22Rv1 (cell line): ENCODE measurements around the gene PLCXD1.

ENCODE experiments used
- H3K27ac ChIP-seq: fragments of 450-650 bp; 2 replicates; pipeline ENCODE4 v1.5.1; 2017
- ZFX ChIP-seq: fragments of 450-650 bp; IDR thresholded peaks from 2 replicates; pipeline ENCODE4 v1.6.1; 2017; ENCODE audit warnings: antibody characterized with exemption, borderline replicate concordance
- TF ChIP-seq, protein P1 (sequence below): fragments of 450-650 bp; IDR thresholded peaks from 2 replicates; pipeline ENCODE4 v1.5.1; 2017; ENCODE audit warnings: mild to moderate bottlenecking

The PLCXD1 gene

DNA sequence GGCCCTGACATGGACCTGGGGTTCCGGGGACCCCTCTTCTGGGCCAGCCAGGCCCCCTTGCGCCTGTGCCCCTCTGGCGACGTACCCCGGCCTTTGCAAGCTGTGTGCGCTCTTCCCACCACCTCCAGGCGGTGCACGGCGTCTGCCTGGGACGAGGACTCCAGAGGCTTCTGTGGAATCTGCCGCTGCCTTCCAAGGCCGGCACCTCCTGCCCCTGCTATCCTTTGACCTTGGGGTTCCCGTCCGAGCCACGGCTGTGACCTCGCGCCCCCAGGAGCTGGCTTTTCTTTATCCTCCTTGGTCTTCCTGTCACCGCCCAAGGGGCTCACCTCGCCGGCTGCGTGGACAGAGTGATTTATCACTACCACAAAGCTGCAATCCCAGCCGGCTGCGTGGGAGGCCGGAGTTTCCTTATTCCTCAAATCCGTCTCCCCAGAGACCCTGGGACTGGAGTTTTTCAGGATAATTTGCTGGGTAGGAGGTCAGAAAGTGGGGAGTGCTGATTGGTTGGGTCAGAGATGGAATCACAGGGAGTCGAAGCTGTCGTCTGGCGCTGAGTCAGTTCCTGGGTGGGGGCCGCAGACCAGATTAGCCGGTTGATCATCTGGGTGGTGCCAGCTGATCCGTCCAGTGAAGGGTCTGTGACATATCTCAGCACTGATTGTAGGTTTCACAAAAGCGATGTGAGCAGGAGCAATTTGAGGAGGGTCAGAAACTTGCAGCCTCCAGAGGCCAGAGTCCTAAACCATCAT, 19.8 kb upstream of the PLCXD1 start:
- H3K27ac ChIP-seq = peak overlapping the region; percentile 71
- TF ChIP-seq, protein P1, sequence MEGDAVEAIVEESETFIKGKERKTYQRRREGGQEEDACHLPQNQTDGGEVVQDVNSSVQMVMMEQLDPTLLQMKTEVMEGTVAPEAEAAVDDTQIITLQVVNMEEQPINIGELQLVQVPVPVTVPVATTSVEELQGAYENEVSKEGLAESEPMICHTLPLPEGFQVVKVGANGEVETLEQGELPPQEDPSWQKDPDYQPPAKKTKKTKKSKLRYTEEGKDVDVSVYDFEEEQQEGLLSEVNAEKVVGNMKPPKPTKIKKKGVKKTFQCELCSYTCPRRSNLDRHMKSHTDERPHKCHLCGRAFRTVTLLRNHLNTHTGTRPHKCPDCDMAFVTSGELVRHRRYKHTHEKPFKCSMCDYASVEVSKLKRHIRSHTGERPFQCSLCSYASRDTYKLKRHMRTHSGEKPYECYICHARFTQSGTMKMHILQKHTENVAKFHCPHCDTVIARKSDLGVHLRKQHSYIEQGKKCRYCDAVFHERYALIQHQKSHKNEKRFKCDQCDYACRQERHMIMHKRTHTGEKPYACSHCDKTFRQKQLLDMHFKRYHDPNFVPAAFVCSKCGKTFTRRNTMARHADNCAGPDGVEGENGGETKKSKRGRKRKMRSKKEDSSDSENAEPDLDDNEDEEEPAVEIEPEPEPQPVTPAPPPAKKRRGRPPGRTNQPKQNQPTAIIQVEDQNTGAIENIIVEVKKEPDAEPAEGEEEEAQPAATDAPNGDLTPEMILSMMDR = no peak
- no peak for TF ChIP-seq ZFX

DNA sequence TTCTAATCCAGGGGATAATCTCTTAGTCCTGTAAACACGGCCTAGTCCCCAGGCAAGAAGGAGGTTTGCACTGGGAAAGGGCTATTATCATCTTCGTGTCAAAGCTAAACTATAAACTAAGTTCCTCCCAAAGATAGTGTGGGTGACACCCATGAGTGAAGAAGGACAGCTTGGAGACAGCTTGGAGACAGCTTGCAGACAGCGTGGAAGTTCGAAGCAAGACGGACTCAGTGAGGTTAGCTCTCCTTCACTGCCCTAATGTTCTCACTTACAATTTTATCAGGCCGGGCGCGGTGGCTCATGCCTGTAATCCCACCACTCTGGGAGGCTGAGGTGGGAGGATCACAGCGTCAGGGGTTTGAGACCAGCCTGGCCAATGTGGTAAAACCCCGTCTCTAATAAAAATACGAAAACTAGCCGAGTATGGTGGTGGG, 19.2 kb upstream of the PLCXD1 start:
- TF ChIP-seq ZFX = no peak
- TF ChIP-seq, protein P1 = no peak
- peak overlapping the region; percentile 71 for H3K27ac ChIP-seq

DNA sequence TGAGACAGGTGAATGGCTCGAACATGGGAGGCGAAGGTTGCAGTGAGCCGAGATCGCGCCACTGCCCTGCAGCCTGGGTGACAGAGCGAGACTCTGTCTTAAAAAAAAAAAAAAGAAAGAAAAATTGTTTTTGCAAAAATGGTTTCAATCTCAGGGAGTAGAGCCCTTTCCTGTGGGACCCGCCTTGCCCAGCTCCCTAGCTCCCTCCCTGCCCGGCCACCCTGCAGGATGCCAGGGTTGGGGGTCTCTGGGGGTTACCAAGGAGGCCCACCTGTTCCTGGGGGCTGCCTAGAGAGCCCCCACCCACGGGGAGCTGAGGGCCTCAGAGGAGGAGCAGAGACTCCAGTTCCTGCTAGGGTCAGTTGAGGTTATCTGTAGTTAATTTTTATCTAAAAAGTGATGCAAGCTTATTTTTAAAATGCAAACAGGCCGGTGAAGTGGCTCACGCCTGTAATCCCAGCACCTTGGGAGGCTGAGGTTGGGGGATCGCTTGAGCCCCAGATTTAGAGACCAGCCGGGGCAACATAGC, 18.7 kb upstream of the PLCXD1 start:
- peak overlapping the region; percentile 71 for H3K27ac ChIP-seq
- no peak for TF ChIP-seq ZFX
- TF ChIP-seq, protein P1 = no peak

DNA sequence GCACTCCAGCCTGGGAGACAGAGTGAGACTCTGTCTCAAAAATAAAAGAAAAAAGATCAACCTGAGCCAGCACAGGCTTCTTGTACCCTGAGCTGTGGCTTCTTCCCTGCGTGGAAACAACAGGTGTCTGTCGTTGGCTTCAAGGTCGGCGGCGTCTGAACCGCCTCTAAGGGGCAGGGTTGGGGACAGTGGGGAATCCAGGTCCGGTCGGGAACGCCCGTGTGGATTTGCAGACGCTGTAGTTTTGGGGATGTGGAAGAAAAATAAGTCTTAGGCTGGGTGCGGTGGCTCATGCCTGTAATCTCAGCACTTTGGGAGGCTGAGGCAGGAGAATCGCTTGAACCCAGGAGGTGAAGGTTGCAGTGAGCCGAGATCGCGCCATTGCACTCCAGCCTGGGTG, 17.2 kb upstream of the PLCXD1 start:
- H3K27ac ChIP-seq = peak overlapping the region; percentile 16; the same call in 1 of the 2 replicates

GRCh38 chrX:264634-265455, 16.3 kb upstream of the PLCXD1 start:
- H3K27ac ChIP-seq = peak overlapping the region; percentile 16

DNA sequence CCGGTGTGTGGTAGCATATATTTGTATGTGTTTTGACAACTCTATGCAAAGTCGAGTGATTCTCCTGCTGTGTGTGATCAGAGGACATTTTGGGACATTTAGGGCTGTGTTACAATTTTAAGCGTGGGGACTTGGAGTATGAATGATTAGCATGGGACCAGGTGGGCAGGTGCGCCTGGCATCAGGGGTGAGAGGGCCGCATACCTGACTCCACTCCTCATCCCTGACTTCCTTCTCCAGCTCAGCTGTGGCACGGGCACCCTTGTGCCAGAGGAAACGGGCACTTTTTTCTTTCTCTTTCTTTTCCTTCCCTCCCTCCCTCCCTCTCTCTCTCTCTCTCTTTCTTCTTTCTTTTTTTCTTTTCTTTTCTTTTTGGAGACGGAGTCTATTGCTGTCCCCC, 15.7 kb upstream of the PLCXD1 start:
- peak overlapping the region; percentile 4; the same call in 1 of the 2 replicates for H3K27ac ChIP-seq
- TF ChIP-seq, protein P1 = no peak
- TF ChIP-seq ZFX = no peak

More at GRCh38 chrX:264634-265455, 16.3 kb upstream of the PLCXD1 start:
- TF ChIP-seq ZFX = no peak
- TF ChIP-seq, protein P1 = no peak

- no peak overlapping the region for H3K27ac ChIP-seq
- TF ChIP-seq, protein P1 = no peak
- TF ChIP-seq ZFX = no peak
These were observed 13.4 kb upstream of the PLCXD1 start for GRCh38 chrX:267771-268261.
